SK-N-MC (cell line): ENCODE measurements around the gene NAGPA.

Experiments used
- EZH2 ChIP-seq: fragments of 200-600 bp; sonication (generic); IDR thresholded peaks from one replicate; pipeline ENCODE4 v1.6.1; 2017; ENCODE audit warnings: antibody characterized with exemption
- POLR2AphosphoS5 ChIP-seq: IDR thresholded peaks from 2 replicates; pipeline ENCODE4 v1.6.1; 2012; ENCODE audit warnings: mild to moderate bottlenecking, low read depth, low read length, borderline replicate concordance

- TF ChIP-seq EZH2 (no peak), POLR2AphosphoS5 (no peak)
Observed at GRCh38 chr16:5015351-5015750, 18.4 kb downstream of the NAGPA start.
